K562 (cell line): ENCODE results near the gene ITPR2. TPM values are rescaled to one million over a fixed set of nuclear protein-coding genes. Genes with fewer than 3 reads are reported as not detected.

Experiments used
- ATAC-seq: fragments of 200-7000 bp; cut with Tn5 transposase; 3 replicates; pipeline ENCODE4 v1.9.1; 2020; ENCODE audit warnings: moderate library complexity
- BruUV-seq: library from RNA; stranded (reverse); fragments of 400-500 nt; replicated peaks from 2 replicates; lab custom pipeline; 2021; lab: Mats Ljungman, UMichigan
- CTCF ChIA-PET: fragments of 300-600 bp; formaldehyde crosslinking; extraction: SDS; loops from one replicate; lab custom pipeline; 2021; ENCODE audit warnings: low intra/inter-chr PET ratio; lab: Yijun Ruan, JAX
- POLR2A ChIA-PET: fragments of 300-600, 350-650 bp; sonication (Branson Sonifier 250); formaldehyde crosslinking; extraction: SDS; loops from one replicate; lab custom pipeline; 2021; ENCODE audit warnings: antibody characterized with exemption, inconsistent platforms; lab: Yijun Ruan, JAX
- DNase-seq, 4 experiments: peaks; one replicate each; pipeline versions ENCODE4 v3.0.0 to v3.0.0-alpha.2; 2011 to 2018; ENCODE audit warnings: low spot score in 3 of 4, mixed read lengths in 3 of 4; ENCODE audit errors: extremely low read depth in 1 of 4
- FAIRE-seq: peaks from 2 replicates; lab custom pipeline; 2011; peaks lifted over from hg19 to GRCh38; lab: Jason Lieb, UNC
- H2AFZ ChIP-seq: 2 replicates; pipeline ENCODE4 v1.6.0; 2011; ENCODE audit warnings: low read depth, low read length, control low read depth, inconsistent platforms
- H3K27ac ChIP-seq: fragments of 200-600 bp; 3 replicates; pipeline ENCODE4 v1.8.0; 2011; ENCODE audit warnings: low read depth, mild to moderate bottlenecking, control low read depth, inconsistent platforms, low read length, moderate library complexity, mixed read lengths; ENCODE audit errors: extremely low read depth
- H3K27me3 ChIP-seq, 2 experiments: fragments of 300-600 bp in 1 of 2; 2 replicates in 1 of 2; 3 replicates in 1 of 2; pipeline versions ENCODE4 v1.6.0 to v1.8.0; 2011; ENCODE audit warnings: inconsistent platforms in 2 of 2, low read length in 2 of 2, mild to moderate bottlenecking in 1 of 2, mixed read lengths in 1 of 2, moderate library complexity in 1 of 2; ENCODE audit not compliant: control insufficient read depth in 2 of 2, insufficient read depth in 2 of 2
- H3K36me3 ChIP-seq: fragments of 300-600 bp; 3 replicates; pipeline ENCODE4 v1.8.0; 2011; ENCODE audit warnings: mild to moderate bottlenecking, low read length, inconsistent platforms; ENCODE audit not compliant: control insufficient read depth, insufficient read depth
- H3K4me1 ChIP-seq, 2 experiments: fragments of 200-600 bp in 1 of 2; replicated peaks in 1 of 2; 2 replicates in 1 of 2; 3 replicates in 1 of 2; pipeline versions ENCODE4 v1.5.1 to v1.8.0; 2011; ENCODE audit warnings: inconsistent platforms in 2 of 2, low read length in 2 of 2, mild to moderate bottlenecking in 1 of 2, mixed read lengths in 1 of 2, moderate library complexity in 1 of 2; ENCODE audit not compliant: control insufficient read depth in 2 of 2, insufficient read depth in 2 of 2
- H3K4me2 ChIP-seq: 2 replicates; pipeline ENCODE4 v1.6.1; 2011; ENCODE audit warnings: low read length, control low read depth, inconsistent platforms, mixed read lengths; ENCODE audit not compliant: insufficient read depth
- H3K4me3 ChIP-seq: fragments of 200-600 bp; sonication (generic), shearing (Covaris generic); 2 replicates; pipeline ENCODE4 v1.5.1; 2016; ENCODE audit warnings: control low read depth, inconsistent platforms
- H3K79me2 ChIP-seq: fragments of 200-600 bp; 3 replicates; pipeline ENCODE4 v1.8.0; 2011; ENCODE audit warnings: low read length, inconsistent platforms; ENCODE audit not compliant: control insufficient read depth, insufficient read depth
- H3K9ac ChIP-seq, 2 experiments: 2 replicates each; pipeline versions ENCODE4 v1.6.0 to v1.6.1; 2011; ENCODE audit warnings: low read depth in 2 of 2, low read length in 2 of 2, control low read depth in 1 of 2, inconsistent platforms in 1 of 2, mild to moderate bottlenecking in 1 of 2, mixed read lengths in 1 of 2; ENCODE audit not compliant: insufficient read depth in 1 of 2
- H3K9me1 ChIP-seq: one replicate; pipeline ENCODE4 v1.6.0; 2011; ENCODE audit warnings: inconsistent platforms, mild to moderate bottlenecking, low read length, moderate library complexity; ENCODE audit not compliant: control insufficient read depth, insufficient read depth
- H3K9me3 ChIP-seq: replicated peaks from 2 replicates; pipeline ENCODE4 v1.5.1; 2011; ENCODE audit warnings: low read depth, low read length, inconsistent platforms; ENCODE audit not compliant: control insufficient read depth, insufficient read depth
- H4K20me1 ChIP-seq: replicated peaks from 2 replicates; pipeline ENCODE4 v1.6.1; 2011; ENCODE audit warnings: low read length, inconsistent platforms, mixed read lengths; ENCODE audit not compliant: control insufficient read depth, insufficient read depth
- CEBPB ChIP-seq: fragments of 450-650 bp; IDR thresholded peaks from 2 replicates; pipeline ENCODE4 v1.6.1; 2016; ENCODE audit warnings: missing genetic modification characterization, missing compliant biosample characterization
- DNMT1 ChIP-seq: fragments of 450-650 bp; IDR thresholded peaks from 2 replicates; pipeline ENCODE4 v1.6.1; 2016; ENCODE audit warnings: antibody characterized with exemption, mild to moderate bottlenecking
- ETV5 ChIP-seq: sonication (generic); formaldehyde crosslinking; IDR thresholded peaks from 2 replicates; pipeline ENCODE4 v1.4.0; 2020; ENCODE audit warnings: low read depth, mild to moderate bottlenecking, missing genetic modification reagents
- GTF2E2 ChIP-seq: fragments of 200-800 bp; sonication (Bioruptor generic); IDR thresholded peaks from 2 replicates; pipeline ENCODE4 v1.6.1; 2016; ENCODE audit warnings: missing genetic modification characterization, missing compliant biosample characterization
- NBN ChIP-seq: fragments of 450-650 bp; IDR thresholded peaks from 2 replicates; pipeline ENCODE4 v1.6.1; 2016; ENCODE audit warnings: low read depth, mild to moderate bottlenecking
- TCF3 ChIP-seq: sonication (generic); formaldehyde crosslinking; IDR thresholded peaks from 2 replicates; pipeline ENCODE4 v1.4.0; 2020; ENCODE audit warnings: mild to moderate bottlenecking, missing genetic modification reagents
- ZBED1 ChIP-seq: IDR thresholded peaks from 2 replicates; pipeline ENCODE4 v1.6.1; 2014
- ZNF3 ChIP-seq: fragments of 250-450 bp; sonication (Bioruptor Pico); IDR thresholded peaks from 2 replicates; pipeline ENCODE4 v1.5.0; 2021; ENCODE audit warnings: mild to moderate bottlenecking, moderate library complexity
- WGBS: fragments of 100-300 bp; shearing (Covaris generic); methylation state at CpG from one replicate; pipeline ENCODE4 v1.1.6; 2016; ENCODE audit warnings: low coverage, mixed read lengths; ENCODE audit not compliant: insufficient coverage; ENCODE audit errors: missing lambda C conversion rate; 5-methylcytosine and 5-hydroxymethylcytosine counted together
- in situ Hi-C: fragments of 300-500 bp; cut with MboI; formaldehyde crosslinking; loops from 4 replicates; pipeline ENCODE4 v1.15.0; 2018; ENCODE audit warnings: inconsistent platforms, mixed read lengths
- intact Hi-C: fragments of 100-400 bp; cut with micrococcal nuclease; formaldehyde crosslinking; loops from 2 replicates; pipeline ENCODE4 v1.14.2; 2022
- polyA plus RNA-seq, 8 experiments: library from polyadenylated mRNA; depleted of rRNA in 4 of 8; stranded (reverse) in 5 of 8; unstranded in 3 of 8; fragments of >200 nt; fragmentation: Nextera tagmentation in 2 of 8; fragmentation: Illumina TruSeq in 1 of 8; extraction: Ambion mirVana in 2 of 8; extraction: Trizol in 1 of 8; gene quantifications; 2 replicates each; pipeline versions ENCODE4 v1.2.1 to v1.2.3, GENCODE V29; 2011 to 2014; ENCODE audit warnings: inconsistent platforms in 1 of 8, missing spikeins in 1 of 8
- total RNA-seq, 7 experiments: library from RNA; depleted of rRNA in 6 of 7; stranded (reverse); fragments of >200 nt in 6 of 7; fragmentation: Illumina TruSeq in 2 of 7; extraction: Trizol in 2 of 7; gene quantifications; 2 replicates each; pipeline versions ENCODE4 v1.2.1 to v1.2.3, GENCODE V29; 2011 to 2021; ENCODE audit warnings: low replicate concordance in 1 of 7
- TF ChIP-seq, protein P1 (sequence below): fragments of 450-650 bp; formaldehyde crosslinking; IDR thresholded peaks from 2 replicates; pipeline ENCODE4 v1.4.0; 2022; ENCODE audit warnings: missing genetic modification characterization
- TF ChIP-seq, protein P2 (sequence below): fragments of 250-450 bp; sonication (Bioruptor Pico); IDR thresholded peaks from 2 replicates; pipeline ENCODE4 v1.5.0; 2020; ENCODE audit warnings: mild to moderate bottlenecking, borderline replicate concordance

ITPR2 gene
- total and polyA plus RNA-seq, 9 of the 15 experiments (the other 6 are each of a cell fraction or from before 2014, with no cell fraction given), result 0.21 to 3.3 (median 0.95) TPM

DNA sequence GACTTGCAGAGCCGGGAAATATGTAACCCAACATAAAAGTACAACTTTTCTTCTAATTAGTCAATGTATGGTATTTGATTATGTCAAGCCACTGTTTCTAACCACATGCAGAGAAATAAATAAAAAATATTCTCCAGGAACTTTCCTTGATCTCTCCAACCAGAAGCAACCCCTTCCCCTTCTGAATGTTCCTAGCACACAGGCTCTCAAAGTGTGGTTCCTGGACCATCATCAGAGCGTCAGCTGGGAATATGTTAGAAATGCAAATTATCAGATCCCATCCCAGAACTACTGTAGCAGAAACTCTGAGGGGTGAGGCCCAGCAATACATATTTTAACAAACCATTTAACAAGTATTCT is 21.0 kb upstream of the ITPR2 start:
- intact Hi-C loops, result loop anchor here (5.0 to 10.0 kb wide), 2 partner anchors 288 to 451 kb away; no protein-coding TSS in a partner anchor
- POLR2A ChIA-PET, result no interaction called here
- DNase-seq (no peak), FAIRE-seq (no peak), ATAC-seq (no peak; the same call in 2 of the 3 replicates)
- in situ Hi-C loops, result loop anchor here (10.0 kb wide), 1 partner anchor 161 kb away; the partner anchor contains the start of gene TM7SF3
- H3K4me3 ChIP-seq, result no peak overlapping the region
- H4K20me1 ChIP-seq, result no peaks in the 10 kb centered on the region
- H3K27ac ChIP-seq, result no peak overlapping the region
- H3K9me3 ChIP-seq, result no peaks in the 10 kb centered on the region
- H2AFZ ChIP-seq, result peak overlapping the region; percentile 77
- no peaks in the 10 kb centered on the region for H3K9me1 ChIP-seq
- no peak overlapping the region for H3K4me2 ChIP-seq
- no TSS peak for BruUV-seq
- TF ChIP-seq NBN (no peak), TCF3 (CRISPR knock-in tag) (no peak), DNMT1 (no peak), ETV5 (CRISPR knock-in tag) (no peak), GTF2E2 (tag) (no peak), ZNF3 (CRISPR knock-in tag) (no peak), ZBED1 (no peak), CEBPB (no peak)
- TF ChIP-seq, protein P1, sequence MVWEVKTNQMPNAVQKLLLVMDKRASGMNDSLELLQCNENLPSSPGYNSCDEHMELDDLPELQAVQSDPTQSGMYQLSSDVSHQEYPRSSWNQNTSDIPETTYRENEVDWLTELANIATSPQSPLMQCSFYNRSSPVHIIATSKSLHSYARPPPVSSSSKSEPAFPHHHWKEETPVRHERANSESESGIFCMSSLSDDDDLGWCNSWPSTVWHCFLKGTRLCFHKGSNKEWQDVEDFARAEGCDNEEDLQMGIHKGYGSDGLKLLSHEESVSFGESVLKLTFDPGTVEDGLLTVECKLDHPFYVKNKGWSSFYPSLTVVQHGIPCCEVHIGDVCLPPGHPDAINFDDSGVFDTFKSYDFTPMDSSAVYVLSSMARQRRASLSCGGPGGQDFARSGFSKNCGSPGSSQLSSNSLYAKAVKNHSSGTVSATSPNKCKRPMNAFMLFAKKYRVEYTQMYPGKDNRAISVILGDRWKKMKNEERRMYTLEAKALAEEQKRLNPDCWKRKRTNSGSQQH, result no peak
- TF ChIP-seq, protein P2, sequence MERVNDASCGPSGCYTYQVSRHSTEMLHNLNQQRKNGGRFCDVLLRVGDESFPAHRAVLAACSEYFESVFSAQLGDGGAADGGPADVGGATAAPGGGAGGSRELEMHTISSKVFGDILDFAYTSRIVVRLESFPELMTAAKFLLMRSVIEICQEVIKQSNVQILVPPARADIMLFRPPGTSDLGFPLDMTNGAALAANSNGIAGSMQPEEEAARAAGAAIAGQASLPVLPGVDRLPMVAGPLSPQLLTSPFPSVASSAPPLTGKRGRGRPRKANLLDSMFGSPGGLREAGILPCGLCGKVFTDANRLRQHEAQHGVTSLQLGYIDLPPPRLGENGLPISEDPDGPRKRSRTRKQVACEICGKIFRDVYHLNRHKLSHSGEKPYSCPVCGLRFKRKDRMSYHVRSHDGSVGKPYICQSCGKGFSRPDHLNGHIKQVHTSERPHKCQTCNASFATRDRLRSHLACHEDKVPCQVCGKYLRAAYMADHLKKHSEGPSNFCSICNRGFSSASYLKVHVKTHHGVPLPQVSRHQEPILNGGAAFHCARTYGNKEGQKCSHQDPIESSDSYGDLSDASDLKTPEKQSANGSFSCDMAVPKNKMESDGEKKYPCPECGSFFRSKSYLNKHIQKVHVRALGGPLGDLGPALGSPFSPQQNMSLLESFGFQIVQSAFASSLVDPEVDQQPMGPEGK (CRISPR knock-in tag), result no peak
- CTCF ChIA-PET, result interaction anchor here (0.6 to 2.1 kb wide), 6 partner anchors 10 to 451 kb away, joined by 3 to 10 read pairs (median 3); partner anchors contain the start of gene TM7SF3
- H3K27me3 ChIP-seq, result no peaks in the 10 kb centered on the region; a peak in 1 of 5 replicates
- peaks cover 0 to 6% of the 10 kb centered on the region in 2 experiments; a peak in 2 of 5 replicates for H3K4me1 ChIP-seq
- H3K9ac ChIP-seq, result no peak overlapping the region
- H3K36me3 ChIP-seq, result no peaks in the 10 kb centered on the region
- no peaks in the 10 kb centered on the region for H3K79me2 ChIP-seq
- 5% methylated on average over 1 of the region's 2 CpGs for WGBS
